H9 (cell line): ENCODE data around the gene TSSK2. TPM values are rescaled to one million over a fixed set of nuclear protein-coding genes. Genes with fewer than 3 reads are reported as not detected.
A peak's percentile ranks its signal among the peaks of the same experiment; 100 is the strongest.

Source experiments
- DNase-seq: peaks from one replicate; pipeline ENCODE4 v3.0.0-alpha.2; 2017
- H2AFZ ChIP-seq: one replicate; pipeline ENCODE4 v1.6.1; 2013; ENCODE audit warnings: mild to moderate bottlenecking, low read length, control low read depth, moderate library complexity
- H2AK5ac ChIP-seq: 2 replicates; pipeline ENCODE4 v1.6.1; 2013; ENCODE audit warnings: low read length, control low read depth, mixed read lengths; ENCODE audit not compliant: insufficient read length
- H2BK120ac ChIP-seq: one replicate; pipeline ENCODE4 v1.6.1; 2013; ENCODE audit warnings: low read depth, mild to moderate bottlenecking, low read length, control low read depth, inconsistent platforms; ENCODE audit not compliant: poor library complexity, severe bottlenecking
- H2BK12ac ChIP-seq: 2 replicates; pipeline ENCODE4 v1.6.1; 2013; ENCODE audit warnings: low read length, control low read depth, mixed read lengths, low read depth; ENCODE audit not compliant: insufficient read length
- H2BK15ac ChIP-seq: 2 replicates; pipeline ENCODE4 v1.6.1; 2013; ENCODE audit warnings: low read depth, low read length, control low read depth
- H2BK20ac ChIP-seq: one replicate; pipeline ENCODE4 v1.6.1; 2013; ENCODE audit warnings: low read depth, mild to moderate bottlenecking, low read length, control low read depth, inconsistent platforms; ENCODE audit not compliant: poor library complexity, severe bottlenecking
- H2BK5ac ChIP-seq: 2 replicates; pipeline ENCODE4 v1.6.1; 2013; ENCODE audit warnings: low read length, control low read depth, mixed read lengths; ENCODE audit not compliant: insufficient read length
- H3K14ac ChIP-seq: 2 replicates; pipeline ENCODE4 v1.6.1; 2013; ENCODE audit warnings: low read length, control low read depth; ENCODE audit not compliant: insufficient read depth
- H3K18ac ChIP-seq: 2 replicates; pipeline ENCODE4 v1.6.1; 2013; ENCODE audit warnings: low read depth, mild to moderate bottlenecking, mixed read lengths, low read length, control low read depth; ENCODE audit not compliant: insufficient read length
- H3K23ac ChIP-seq: 2 replicates; pipeline ENCODE4 v1.6.1; 2013; ENCODE audit warnings: low read length, control low read depth, mixed read lengths, low read depth; ENCODE audit not compliant: insufficient read length
- H3K23me2 ChIP-seq: 2 replicates; pipeline ENCODE4 v1.6.1; 2013; ENCODE audit warnings: low read depth, mild to moderate bottlenecking, mixed read lengths, low read length, control low read depth; ENCODE audit not compliant: insufficient read length, poor library complexity, severe bottlenecking
- H3K27ac ChIP-seq: 2 replicates; pipeline ENCODE4 v1.5.1; 2013; ENCODE audit warnings: low read length, control low read depth, mixed read lengths, low read depth; ENCODE audit not compliant: insufficient read length
- H3K27me3 ChIP-seq: 2 replicates; pipeline ENCODE4 v1.6.1; 2013; ENCODE audit warnings: low read length, control low read depth, inconsistent platforms; ENCODE audit not compliant: insufficient read depth
- H3K4ac ChIP-seq: 2 replicates; pipeline ENCODE4 v1.6.1; 2013; ENCODE audit warnings: low read depth, mild to moderate bottlenecking, control low read depth, inconsistent platforms, low read length, moderate library complexity
- H3K4me1 ChIP-seq: 2 replicates; pipeline ENCODE4 v1.6.1; 2013; ENCODE audit warnings: low read length, control low read depth, inconsistent platforms; ENCODE audit not compliant: insufficient read depth
- H3K4me2 ChIP-seq: 2 replicates; pipeline ENCODE4 v1.6.1; 2013; ENCODE audit warnings: low read length, control low read depth, mixed read lengths; ENCODE audit not compliant: insufficient read length, insufficient read depth
- H3K56ac ChIP-seq: 2 replicates; pipeline ENCODE4 v1.6.1; 2013; ENCODE audit warnings: low read depth, mild to moderate bottlenecking, mixed read lengths, low read length, control low read depth; ENCODE audit not compliant: insufficient read length
- H3K79me1 ChIP-seq: 2 replicates; pipeline ENCODE4 v1.6.1; 2013; ENCODE audit warnings: low read depth, mild to moderate bottlenecking, moderate library complexity, low read length, control low read depth, inconsistent platforms; ENCODE audit not compliant: insufficient read depth, poor library complexity, severe bottlenecking
- H3K79me2 ChIP-seq: 2 replicates; pipeline ENCODE4 v1.6.1; 2013; ENCODE audit warnings: low read length, control low read depth, inconsistent platforms; ENCODE audit not compliant: insufficient read depth
- H3K9ac ChIP-seq: 2 replicates; pipeline ENCODE4 v1.6.1; 2013; ENCODE audit warnings: low read length, control low read depth, mixed read lengths; ENCODE audit not compliant: insufficient read length; ENCODE audit errors: extremely low read depth
- H3K9me3 ChIP-seq: one replicate; pipeline ENCODE4 v1.6.1; 2013; ENCODE audit warnings: low read depth, low read length, inconsistent platforms; ENCODE audit not compliant: control insufficient read depth
- H3T11ph ChIP-seq: one replicate; pipeline ENCODE4 v1.6.1; 2013; ENCODE audit warnings: mild to moderate bottlenecking, low read length, control low read depth, inconsistent platforms
- H4K20me1 ChIP-seq: one replicate; pipeline ENCODE4 v1.6.1; 2013; ENCODE audit not compliant: control insufficient read depth, insufficient read length, insufficient read depth
- H4K5ac ChIP-seq: 2 replicates; pipeline ENCODE4 v1.6.1; 2013; ENCODE audit warnings: low read depth, mild to moderate bottlenecking, mixed read lengths, low read length, control low read depth; ENCODE audit not compliant: insufficient read length
- H4K8ac ChIP-seq: replicated peaks from 2 replicates; pipeline ENCODE4 v1.6.1; 2013; ENCODE audit warnings: low read length, control low read depth, mixed read lengths, low read depth; ENCODE audit not compliant: insufficient read length
- H4K91ac ChIP-seq: 2 replicates; pipeline ENCODE4 v1.6.1; 2013; ENCODE audit warnings: low read depth, mild to moderate bottlenecking, moderate library complexity, mixed read lengths, low read length, control low read depth; ENCODE audit not compliant: insufficient read length
- H3K27ac Mint-ChIP-seq, 3 experiments: 2 replicates in 2 of 3; 3 replicates in 1 of 3; pipeline ENCODE4 v1.8.0; 2020 to 2021; ENCODE audit warnings: mixed read lengths in 3 of 3, mild to moderate bottlenecking in 1 of 3, moderate library complexity in 1 of 3
- H3K27me3 Mint-ChIP-seq: 2 replicates; pipeline ENCODE4 v1.8.0; 2021; ENCODE audit warnings: low read depth, mild to moderate bottlenecking, moderate library complexity, mixed read lengths
- H3K36me3 Mint-ChIP-seq, 3 experiments: 2 replicates in 2 of 3; 3 replicates in 1 of 3; pipeline ENCODE4 v1.8.0; 2020 to 2021; ENCODE audit warnings: low read depth in 3 of 3, mixed read lengths in 3 of 3; ENCODE audit not compliant: insufficient read depth in 1 of 3
- H3K4me1 Mint-ChIP-seq, 2 experiments: 2 replicates each; pipeline ENCODE4 v1.8.0; 2020; ENCODE audit warnings: mixed read lengths in 2 of 2
- H3K4me3 Mint-ChIP-seq, 2 experiments: 2 replicates in 1 of 2; 3 replicates in 1 of 2; pipeline ENCODE4 v1.8.0; 2020 to 2021; ENCODE audit warnings: mild to moderate bottlenecking in 2 of 2, mixed read lengths in 2 of 2, moderate library complexity in 1 of 2
- H3K9me3 Mint-ChIP-seq, 2 experiments: 2 replicates in 1 of 2; 3 replicates in 1 of 2; pipeline ENCODE4 v1.8.0; 2020; ENCODE audit warnings: mild to moderate bottlenecking in 2 of 2, mixed read lengths in 2 of 2, moderate library complexity in 1 of 2
- WGBS: extraction: QIAGEN DNeasy Blood & Tissue Kit; methylation state at CpG from one replicate; pipeline ENCODE4 v1.1.7; 2013; ENCODE audit warnings: missing lambda C conversion rate, low lambda C conversion rate, mixed read lengths; ENCODE audit not compliant: insufficient read length; ENCODE audit errors: extremely low coverage; 5-methylcytosine and 5-hydroxymethylcytosine counted together
- total RNA-seq: library from RNA; stranded (reverse); gene quantifications from 2 replicates; pipeline ENCODE4 v1.2.1, GENCODE V29; 2021
- TF ChIP-seq, protein P1 (sequence below): fragments of 200-600 bp; sonication (generic); conservative IDR thresholded peaks from 3 replicates; pipeline ENCODE4 v1.8.0; 2021; ENCODE audit warnings: antibody characterized with exemption, mild to moderate bottlenecking

TSSK2 gene
- total RNA-seq, 1 experiment from 2014 or later, result not detected

DNA sequence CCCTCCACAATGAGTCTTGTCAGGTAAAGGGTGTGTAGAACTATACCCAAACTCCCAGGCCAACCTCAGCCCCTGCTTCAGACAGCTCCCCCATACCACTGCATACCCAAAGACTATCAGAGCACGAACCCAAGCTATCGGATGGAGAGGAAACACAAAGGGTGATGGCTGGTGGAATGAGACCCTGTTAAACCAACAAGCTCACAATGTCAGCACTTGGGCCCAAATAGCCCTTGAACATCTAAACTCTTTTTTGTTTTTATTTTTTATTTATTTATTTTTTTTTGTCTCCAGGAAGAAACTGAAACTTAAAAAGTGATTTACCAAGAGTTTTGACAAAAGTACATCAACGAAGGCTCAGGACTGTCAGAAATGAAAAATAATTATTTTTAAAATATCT lies 19.5 kb upstream of the TSSK2 start:
- Histone ChIP-seq H3K56ac (no peak overlapping the region), H2AFZ (no peak overlapping the region), H3K23ac (no peak overlapping the region), H3K27me3 (no peaks in the 10 kb centered on the region), H3K79me2 (peaks cover 26% of the 10 kb centered on the region; the same call in 1 of the 2 replicates), H2BK12ac (no peak overlapping the region), H3K18ac (no peak overlapping the region), H2AK5ac (no peak overlapping the region), H2BK15ac (no peak overlapping the region), H3K4me2 (no peak overlapping the region), H3K4ac (no peak overlapping the region), H3K4me1 (peaks cover 8% of the 10 kb centered on the region; the same call in 1 of the 2 replicates), H3K14ac (peak overlapping the region; percentile 4; the same call in 1 of the 2 replicates), H3K9ac (no peak overlapping the region), H4K8ac (no peak overlapping the region), H3K79me1 (peaks cover 4% of the 10 kb centered on the region), H2BK120ac (no peak overlapping the region), H3T11ph (no peak overlapping the region), H4K5ac (no peak overlapping the region), H2BK5ac (no peak overlapping the region), H2BK20ac (no peak overlapping the region), H3K27ac (no peak overlapping the region), H4K20me1 (peaks cover 2% of the 10 kb centered on the region), H3K23me2 (no peaks in the 10 kb centered on the region), H3K9me3 (no peaks in the 10 kb centered on the region), H4K91ac (no peak overlapping the region)
- DNase-seq, result no peak
- H3K4me1 Mint-ChIP-seq, result peaks cover 23 to 38% of the 10 kb centered on the region in 2 experiments
- H3K4me3 Mint-ChIP-seq, result no peak overlapping the region
- WGBS, result no CpG with 5 or more reads among the region's 3 CpGs
- H3K9me3 Mint-ChIP-seq, result no peaks in the 10 kb centered on the region
- H3K27ac Mint-ChIP-seq, result peak overlapping the region in 2 of 3 experiments; percentile 3 to 42; a peak in 2 of 7 replicates
- TF ChIP-seq, protein P1, sequence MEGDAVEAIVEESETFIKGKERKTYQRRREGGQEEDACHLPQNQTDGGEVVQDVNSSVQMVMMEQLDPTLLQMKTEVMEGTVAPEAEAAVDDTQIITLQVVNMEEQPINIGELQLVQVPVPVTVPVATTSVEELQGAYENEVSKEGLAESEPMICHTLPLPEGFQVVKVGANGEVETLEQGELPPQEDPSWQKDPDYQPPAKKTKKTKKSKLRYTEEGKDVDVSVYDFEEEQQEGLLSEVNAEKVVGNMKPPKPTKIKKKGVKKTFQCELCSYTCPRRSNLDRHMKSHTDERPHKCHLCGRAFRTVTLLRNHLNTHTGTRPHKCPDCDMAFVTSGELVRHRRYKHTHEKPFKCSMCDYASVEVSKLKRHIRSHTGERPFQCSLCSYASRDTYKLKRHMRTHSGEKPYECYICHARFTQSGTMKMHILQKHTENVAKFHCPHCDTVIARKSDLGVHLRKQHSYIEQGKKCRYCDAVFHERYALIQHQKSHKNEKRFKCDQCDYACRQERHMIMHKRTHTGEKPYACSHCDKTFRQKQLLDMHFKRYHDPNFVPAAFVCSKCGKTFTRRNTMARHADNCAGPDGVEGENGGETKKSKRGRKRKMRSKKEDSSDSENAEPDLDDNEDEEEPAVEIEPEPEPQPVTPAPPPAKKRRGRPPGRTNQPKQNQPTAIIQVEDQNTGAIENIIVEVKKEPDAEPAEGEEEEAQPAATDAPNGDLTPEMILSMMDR, result no peak
- no peaks in the 10 kb centered on the region for H3K27me3 Mint-ChIP-seq
- peaks cover 0 to 4% (median 1%) of the 10 kb centered on the region in 3 experiments; a peak in 2 of 7 replicates for H3K36me3 Mint-ChIP-seq
